HepG2 (cell line): ENCODE results near the gene STUB1. TPM values are rescaled to one million over a fixed set of nuclear protein-coding genes. Genes with fewer than 3 reads are reported as not detected.

ENCODE experiments used
- ATAC-seq: fragments of 200-7000 bp; cut with Tn5 transposase; 3 replicates; pipeline ENCODE4 v1.9.1; 2020; ENCODE audit warnings: mild to moderate bottlenecking, moderate library complexity
- BruUV-seq: library from RNA; stranded (reverse); fragments of 400-500 nt; replicated peaks from 2 replicates; lab custom pipeline; 2021; lab: Mats Ljungman, UMichigan
- CTCF ChIA-PET: fragments of 300-600 bp; formaldehyde crosslinking; extraction: SDS; loops from one replicate; lab custom pipeline; 2021; ENCODE audit warnings: low total read pairs, inconsistent platforms, low intra/inter-chr PET ratio; lab: Yijun Ruan, JAX
- POLR2A ChIA-PET: fragments of 350-600 bp; sonication (Branson Sonifier 250); formaldehyde crosslinking; loops from one replicate; lab custom pipeline; 2020; ENCODE audit warnings: antibody characterized with exemption, inconsistent platforms; lab: Yijun Ruan, JAX
- DNase-seq: peaks from one replicate; pipeline ENCODE4 v3.0.0-alpha.2; 2015; ENCODE audit warnings: low spot score
- FAIRE-seq: peaks from 3 replicates; lab custom pipeline; 2011; peaks lifted over from hg19 to GRCh38; lab: Jason Lieb, UNC
- H2AFZ ChIP-seq: one replicate; pipeline ENCODE4 v1.6.1; 2011; ENCODE audit warnings: low read length, inconsistent platforms
- H3K27ac ChIP-seq: fragments of 300-600 bp; 3 replicates; pipeline ENCODE4 v1.8.0; 2011; ENCODE audit warnings: mixed run types, mild to moderate bottlenecking, mixed read lengths, low read length, inconsistent platforms; ENCODE audit not compliant: insufficient read depth; ENCODE audit errors: extremely low read length
- H3K27me3 ChIP-seq, 2 experiments: fragments of 200-600 bp in 1 of 2; 2 replicates in 1 of 2; 3 replicates in 1 of 2; pipeline versions ENCODE4 v1.6.0 to v1.8.0; 2011; ENCODE audit warnings: low read length in 2 of 2, mild to moderate bottlenecking in 2 of 2, moderate library complexity in 2 of 2, inconsistent platforms in 1 of 2; ENCODE audit not compliant: insufficient read depth in 2 of 2, control insufficient read depth in 1 of 2
- H3K36me3 ChIP-seq, 2 experiments: fragments of 200-600 bp in 1 of 2; replicated peaks in 1 of 2; 2 replicates in 1 of 2; 3 replicates in 1 of 2; pipeline versions ENCODE4 v1.5.1 to v1.8.0; 2011; ENCODE audit warnings: low read length in 2 of 2, inconsistent platforms in 1 of 2; ENCODE audit not compliant: insufficient read depth in 2 of 2, control insufficient read depth in 1 of 2
- H3K4me1 ChIP-seq: 2 replicates; pipeline ENCODE4 v1.5.1; 2012; ENCODE audit warnings: low read length, inconsistent platforms; ENCODE audit not compliant: insufficient read depth
- H3K4me2 ChIP-seq: 2 replicates; pipeline ENCODE4 v1.6.0; 2011; ENCODE audit warnings: low read depth, low read length, inconsistent platforms
- H3K4me3 ChIP-seq, 3 experiments: fragments of 200-600 bp in 1 of 3; sonication (generic), shearing (Covaris generic) in 1 of 3; replicated peaks in 1 of 3; 2 replicates each; pipeline ENCODE4 v1.5.1; 2011 to 2016; ENCODE audit warnings: low read length in 3 of 3, inconsistent platforms in 2 of 3, low read depth in 2 of 3, mild to moderate bottlenecking in 2 of 3, control low read depth in 1 of 3, mixed read lengths in 1 of 3; ENCODE audit not compliant: insufficient read depth in 1 of 3
- H3K79me2 ChIP-seq: one replicate; pipeline ENCODE4 v1.6.1; 2011; ENCODE audit warnings: low read length, inconsistent platforms; ENCODE audit not compliant: insufficient read depth
- H3K9ac ChIP-seq: 2 replicates; pipeline ENCODE4 v1.6.0; 2011; ENCODE audit warnings: mild to moderate bottlenecking, low read depth, low read length, inconsistent platforms; ENCODE audit not compliant: insufficient read depth
- H3K9me3 ChIP-seq: 2 replicates; pipeline ENCODE4 v1.5.1; 2012; ENCODE audit warnings: mild to moderate bottlenecking, low read length
- H4K20me1 ChIP-seq: 2 replicates; pipeline ENCODE4 v1.6.0; 2011; ENCODE audit warnings: inconsistent platforms, mild to moderate bottlenecking, low read length, moderate library complexity; ENCODE audit not compliant: insufficient read depth
- AGO2 ChIP-seq: fragments of 200-400 bp; formaldehyde crosslinking; optimal IDR thresholded peaks from 2 replicates; pipeline ENCODE3; 2017; ENCODE audit warnings: mild to moderate bottlenecking, low read depth, low read length, moderate library complexity
- HNRNPL ChIP-seq: fragments of 200-400 bp; formaldehyde crosslinking; IDR thresholded peaks from 2 replicates; pipeline ENCODE4 v1.6.1; 2017; ENCODE audit warnings: mild to moderate bottlenecking, low read depth, low read length
- HNRNPUL1 ChIP-seq: fragments of 200-400 bp; formaldehyde crosslinking; IDR thresholded peaks from 2 replicates; pipeline ENCODE4 v1.6.1; 2017; ENCODE audit warnings: low read depth, mild to moderate bottlenecking, low read length, moderate library complexity
- MTA1 ChIP-seq: sonication (generic); formaldehyde crosslinking; IDR thresholded peaks from 2 replicates; pipeline ENCODE4 v1.4.0; 2020; ENCODE audit warnings: missing genetic modification reagents, mild to moderate bottlenecking, borderline replicate concordance
- POLR2A ChIP-seq, 2 experiments: IDR thresholded peaks; 2 replicates each; pipeline ENCODE4 v1.6.1; 2011; ENCODE audit warnings: low read depth in 2 of 2, low read length in 2 of 2, mild to moderate bottlenecking in 1 of 2, moderate library complexity in 1 of 2; ENCODE audit not compliant: insufficient read depth in 1 of 2
- POLR2AphosphoS5 ChIP-seq: IDR thresholded peaks from 2 replicates; pipeline ENCODE4 v1.6.1; 2012; ENCODE audit warnings: low read depth, low read length
- RBFOX2 ChIP-seq: fragments of 200-400 bp; formaldehyde crosslinking; IDR thresholded peaks from 2 replicates; pipeline ENCODE4 v1.6.1; 2017; ENCODE audit warnings: low read depth, mild to moderate bottlenecking, low read length
- THAP11 ChIP-seq: IDR thresholded peaks from 2 replicates; pipeline ENCODE4 v1.6.1; 2016; ENCODE audit warnings: missing biosample characterization, missing genetic modification reagents
- ZBTB38 ChIP-seq: sonication (generic); formaldehyde crosslinking; IDR thresholded peaks from 2 replicates; pipeline ENCODE4 v1.5.1; 2020; ENCODE audit warnings: mild to moderate bottlenecking, missing genetic modification reagents
- ZNF296 ChIP-seq: sonication (generic); formaldehyde crosslinking; conservative IDR thresholded peaks from 2 replicates; pipeline ENCODE4 v1.5.0; 2020; ENCODE audit warnings: mild to moderate bottlenecking, missing genetic modification reagents
- WGBS: methylation state at CpG from one replicate; pipeline ENCODE4 v1.1.6; 2017; ENCODE audit warnings: low lambda C conversion rate; 5-methylcytosine and 5-hydroxymethylcytosine counted together
- in situ Hi-C: cut with HindIII; loops from 2 replicates; pipeline ENCODE4 v1.10.0; 2017; ENCODE audit warnings: low pct_unique_long_range_greater_than_20kb; ENCODE audit not compliant: extremely low pct_ligation_motif_present
- intact Hi-C: fragments of 100-400 bp; cut with micrococcal nuclease; formaldehyde crosslinking; loops from one replicate; pipeline ENCODE4 v1.10.0; 2022; ENCODE audit not compliant: unreplicated experiment
- polyA plus RNA-seq, 8 experiments: library from polyadenylated mRNA; depleted of rRNA in 3 of 8; stranded (reverse) in 7 of 8; unstranded in 1 of 8; fragments of >200 nt; fragmentation: Illumina TruSeq in 4 of 8; extraction: Trizol in 4 of 8; gene quantifications; 2 replicates each; pipeline versions ENCODE4 v1.2.1 to v1.2.3, GENCODE V29; 2011 to 2016; ENCODE audit warnings: low read depth in 4 of 8, missing spikeins in 1 of 8, mixed read lengths in 1 of 8; ENCODE audit not compliant: insufficient read depth in 1 of 8
- total RNA-seq, 5 experiments: library from RNA; depleted of rRNA; stranded (reverse); fragments of >200 nt; fragmentation: Illumina TruSeq; extraction: Trizol; gene quantifications; 2 replicates each; pipeline ENCODE4 v1.2.3, GENCODE V29; 2016; ENCODE audit warnings: low read depth in 1 of 5
- TF ChIP-seq, protein P1 (sequence below): IDR thresholded peaks from 2 replicates; pipeline ENCODE4 v1.6.1; 2016; ENCODE audit warnings: mild to moderate bottlenecking, missing biosample characterization, missing genetic modification reagents

STUB1 gene
- total and polyA plus RNA-seq, 2 of the 13 experiments (the other 11 are each of a cell fraction or from before 2014, with no cell fraction given), result 52.9 to 78.2 TPM

DNA sequence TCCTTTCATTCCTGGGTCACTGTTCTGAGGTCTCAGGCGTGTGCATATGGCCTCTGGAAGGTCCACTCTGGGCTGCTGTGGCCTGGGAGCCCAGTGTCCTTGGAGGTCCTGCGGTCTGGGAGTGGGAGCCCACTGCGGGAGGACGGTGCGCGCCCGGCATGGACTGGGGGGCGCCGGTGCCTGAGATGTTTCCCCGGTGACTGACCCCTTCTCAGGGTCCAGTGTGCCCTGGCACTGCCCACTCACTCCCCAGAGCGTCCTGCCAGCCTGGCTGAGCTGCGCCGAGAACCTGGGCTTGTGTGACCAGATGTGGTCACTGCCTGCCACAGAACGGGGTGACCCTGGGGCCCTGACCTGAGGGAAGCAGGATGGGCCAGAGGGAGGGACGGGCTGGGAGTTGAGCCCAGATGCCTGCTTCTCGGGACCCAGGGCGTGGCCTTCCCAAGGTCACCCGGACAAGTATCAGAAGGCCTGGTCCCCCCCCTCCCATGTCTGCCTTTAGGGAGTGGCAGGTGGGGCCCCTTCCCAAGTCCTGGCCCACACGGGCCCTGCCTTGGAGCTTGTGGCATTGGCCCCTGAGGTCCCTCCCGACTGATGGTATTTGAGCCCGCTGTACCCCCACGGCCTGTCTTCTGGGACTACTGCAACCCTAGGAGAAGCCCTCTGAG, 5.9 kb upstream of the STUB1 start:
- peaks cover 22 to 41% of the 10 kb centered on the region in 2 experiments; a peak in 4 of 5 replicates for H3K36me3 ChIP-seq
- TF ChIP-seq ZBTB38 (CRISPR knock-in tag) (peak; percentile 31; the same call in 1 of the 2 replicates), ZNF296 (0 out of 2 replicates have a peak, but pooled peaks have one; percentile 35), AGO2 (peak; percentile 71), HNRNPUL1 (no peak), HNRNPL (0 out of 2 replicates have a peak, but pooled peaks have one; percentile 59), POLR2A (IDR thresholded peaks at IDR 0.05; ENCODE audit: insufficient read depth in 1 of 2, low read depth in 2 of 2, low read length in 2 of 2) (peak in 1 of 2 experiments; percentile 32; a peak in 2 of 4 replicates), POLR2AphosphoS5 (0 out of 2 replicates have a peak, but pooled peaks have one; percentile 7), MTA1 (CRISPR knock-in tag) (peak; percentile 16; the same call in 1 of the 2 replicates), RBFOX2 (peak; percentile 42; the same call in 1 of the 2 replicates), THAP11 (CRISPR knock-in tag) (no peak)
- TF ChIP-seq, protein P1, sequence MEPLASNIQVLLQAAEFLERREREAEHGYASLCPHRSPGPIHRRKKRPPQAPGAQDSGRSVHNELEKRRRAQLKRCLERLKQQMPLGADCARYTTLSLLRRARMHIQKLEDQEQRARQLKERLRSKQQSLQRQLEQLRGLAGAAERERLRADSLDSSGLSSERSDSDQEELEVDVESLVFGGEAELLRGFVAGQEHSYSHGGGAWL (CRISPR knock-in tag), result no peak
- POLR2A ChIA-PET, result no interaction called here
- 67% methylated on average over 6 of the region's 22 CpGs for WGBS
- H3K27ac ChIP-seq, result no peak overlapping the region
- no peaks in the 10 kb centered on the region for H3K9me3 ChIP-seq
- no peak overlapping the region for H3K4me3 ChIP-seq
- H2AFZ ChIP-seq, result no peak overlapping the region
- intact Hi-C loops, result no loop called here
- peaks cover 39% of the 10 kb centered on the region for H3K4me1 ChIP-seq
- no peak overlapping the region for H3K9ac ChIP-seq
- peaks cover 4% of the 10 kb centered on the region for H3K79me2 ChIP-seq
- H3K27me3 ChIP-seq, result no peaks in the 10 kb centered on the region; a peak in 1 of 5 replicates
- ATAC-seq (no peak), DNase-seq (no peak), FAIRE-seq (no peak)
- in situ Hi-C loops, result no loop called here
- no peak overlapping the region for H3K4me2 ChIP-seq
- CTCF ChIA-PET, result no interaction called here
- BruUV-seq, result no TSS peak
- no peaks in the 10 kb centered on the region for H4K20me1 ChIP-seq
